GDM1 (cell line): ENCODE data around the gene UBR4.
A peak's percentile ranks its signal among the peaks of the same experiment; 100 is the strongest.
"Not testable (repeated sequence)": the region's sequence is repeated elsewhere in the genome, so short reads cannot be mapped to it uniquely, and the experiment has no call there.

Experiments used
- DNase-seq: peaks from one replicate; lab custom pipeline; 2025; lab: John Stamatoyannopoulos, UW

Gene UBR4

DNA sequence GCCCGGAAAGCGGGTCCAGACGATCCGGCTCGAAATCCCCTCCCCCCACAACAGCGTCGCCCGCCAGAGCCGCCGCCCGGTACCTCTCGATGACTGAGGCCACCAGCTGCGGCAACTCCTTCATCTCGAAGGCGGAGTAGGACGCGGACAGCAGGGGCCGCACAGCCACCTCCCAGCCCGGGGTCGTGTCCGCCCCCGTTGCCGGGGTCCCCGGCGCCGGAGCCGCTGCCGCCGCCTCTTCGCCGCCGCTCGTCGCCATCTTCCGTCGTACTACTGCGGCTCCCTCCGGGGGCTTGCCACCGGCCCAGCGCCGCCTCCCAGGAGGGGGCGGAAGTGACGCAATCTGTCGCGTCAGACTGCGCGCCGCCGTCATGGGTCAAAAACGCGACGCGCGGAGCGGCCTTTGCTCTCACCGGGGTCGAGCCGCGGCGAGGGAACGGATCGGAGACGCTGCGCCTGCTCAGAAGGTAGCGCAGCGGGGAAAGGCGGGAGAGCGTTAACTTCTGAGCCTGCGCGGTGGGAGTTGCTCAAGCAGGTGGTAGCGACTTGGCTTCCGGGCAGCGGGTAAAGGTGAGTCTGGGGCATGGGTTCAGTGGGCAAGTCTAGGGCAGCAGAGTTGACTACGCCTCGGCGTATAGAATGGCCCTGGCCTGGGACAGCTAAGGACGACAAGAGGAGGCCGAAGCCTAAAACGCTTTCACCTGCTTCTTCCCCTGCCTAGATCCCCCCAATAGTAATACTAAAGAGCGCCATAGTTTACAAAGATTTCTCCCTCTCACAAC lies at the start of gene UBR4:
TSS of gene UBR4 (minus strand) at position 277 of the 782 bp plus-strand sequence. CDS start at position 259, 18 bp downstream.
- DNase-seq = peak; percentile 93

DNA sequence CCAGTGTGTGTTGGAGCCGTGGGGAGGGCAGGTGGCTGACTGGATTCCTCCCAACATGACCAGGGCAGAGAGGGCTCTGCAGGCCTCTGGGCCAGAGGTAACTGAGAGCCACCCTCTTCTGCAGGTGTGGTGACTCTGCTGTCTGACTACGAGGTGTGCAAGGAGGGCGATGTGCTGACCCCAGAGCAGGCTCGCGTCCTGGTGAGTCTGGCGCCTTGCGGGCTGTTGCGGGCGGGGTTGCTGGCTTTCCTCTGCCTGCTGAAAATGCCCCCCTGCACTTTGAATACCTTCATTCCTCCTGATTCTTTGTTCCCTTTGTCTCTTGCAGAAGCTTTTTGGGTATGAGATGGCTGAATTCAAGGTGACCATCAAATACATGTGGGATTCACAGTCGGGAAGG lies 48.3 kb upstream of the UBR4 start:
- no peak for DNase-seq

DNA sequence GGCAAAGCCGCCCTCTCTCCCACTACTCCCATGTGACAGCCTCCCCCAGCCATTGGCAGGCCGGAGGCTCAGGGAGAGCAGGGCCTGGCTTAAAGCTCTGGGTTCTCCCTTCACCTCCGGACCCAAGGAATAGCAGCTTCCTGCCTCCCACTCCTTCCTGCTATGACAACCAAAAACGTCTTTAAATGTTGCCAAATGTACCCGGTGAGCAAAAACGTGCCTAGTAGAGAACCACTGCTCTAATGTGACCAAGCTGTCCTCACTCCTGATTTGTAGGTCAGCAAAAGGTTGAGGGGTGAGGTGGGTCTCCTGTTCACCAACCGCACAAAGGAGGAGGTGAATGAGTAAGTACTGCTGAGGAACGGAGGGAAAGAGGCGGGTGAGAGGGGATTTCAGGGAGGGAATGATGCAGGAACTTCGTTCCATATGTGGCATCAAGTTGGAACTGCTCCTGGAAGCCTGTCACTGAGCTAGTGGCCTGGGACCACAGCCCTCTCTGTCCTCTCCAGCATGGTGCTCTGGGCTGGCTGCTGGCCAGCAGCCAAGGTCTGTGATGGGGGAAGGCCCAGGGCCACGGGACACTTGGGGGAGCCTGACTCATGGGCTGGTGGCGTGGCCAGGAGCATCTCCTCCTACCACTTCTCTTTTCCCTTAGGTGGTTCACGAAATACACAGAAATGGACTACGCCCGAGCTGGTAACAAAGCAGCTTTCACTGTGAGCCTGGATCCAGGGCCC lies 47.3 kb upstream of the UBR4 start:
- DNase-seq = no peak

DNA sequence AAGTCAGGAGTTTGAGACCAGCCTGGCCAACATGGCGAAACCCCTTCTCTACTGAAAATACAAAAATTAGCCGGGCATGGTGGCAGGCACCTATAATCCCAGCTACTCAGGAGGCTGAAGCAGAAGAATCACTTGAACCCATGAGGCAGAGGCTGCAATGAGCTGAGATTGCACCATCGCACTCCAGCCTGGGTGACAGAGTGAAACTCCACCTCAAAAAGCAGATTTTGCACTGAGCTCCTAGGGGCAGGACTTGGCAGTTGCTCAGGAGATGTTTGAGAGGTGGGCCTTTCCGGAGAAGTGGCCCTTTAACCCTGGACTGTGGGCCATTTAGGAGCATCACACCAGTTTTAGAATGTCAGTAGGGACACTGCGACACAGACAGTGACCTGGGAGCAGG lies 46.2 kb upstream of the UBR4 start:
- DNase-seq = not testable (repeated sequence)

DNA sequence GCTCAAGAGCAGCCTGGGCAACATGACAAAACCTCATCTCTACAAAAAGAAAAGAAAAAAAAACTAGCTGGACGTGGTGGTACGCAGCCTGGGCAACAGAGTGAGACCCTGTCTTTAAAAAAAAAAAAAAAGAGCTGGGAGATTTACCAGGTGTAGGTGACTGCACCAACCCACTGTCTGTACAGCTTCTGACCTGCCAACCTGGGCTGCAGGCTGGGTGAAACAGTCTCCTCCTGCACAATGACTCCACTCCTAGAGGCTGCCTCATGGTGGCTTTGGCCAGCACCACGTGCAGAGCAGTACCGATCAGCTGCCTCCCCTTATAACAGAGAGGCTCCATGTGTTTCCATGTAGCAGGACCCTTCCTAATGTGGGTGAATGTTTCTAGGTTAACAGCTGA lies 45.2 kb upstream of the UBR4 start:
- no peak for DNase-seq

DNA sequence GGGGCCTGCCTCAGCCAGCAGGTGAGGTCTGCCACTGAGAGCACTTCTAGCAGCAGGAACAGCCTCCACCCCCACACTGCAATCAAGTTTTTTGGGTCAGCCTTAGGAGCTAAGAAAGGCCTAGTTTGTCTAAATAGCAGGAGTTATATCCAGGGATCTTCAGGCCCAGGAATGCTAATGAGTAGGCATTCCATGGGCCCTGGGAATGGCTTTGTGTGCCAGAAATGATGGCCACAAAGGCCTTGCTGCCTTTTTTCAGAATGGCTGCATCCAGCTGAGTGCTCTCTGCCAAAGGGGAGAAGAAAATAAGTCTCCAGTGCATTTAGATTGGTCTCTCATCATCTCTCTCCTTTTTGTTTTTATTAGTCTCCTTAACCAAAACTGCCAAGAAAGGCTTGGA lies 44.4 kb upstream of the UBR4 start:
- DNase-seq = no peak

DNA sequence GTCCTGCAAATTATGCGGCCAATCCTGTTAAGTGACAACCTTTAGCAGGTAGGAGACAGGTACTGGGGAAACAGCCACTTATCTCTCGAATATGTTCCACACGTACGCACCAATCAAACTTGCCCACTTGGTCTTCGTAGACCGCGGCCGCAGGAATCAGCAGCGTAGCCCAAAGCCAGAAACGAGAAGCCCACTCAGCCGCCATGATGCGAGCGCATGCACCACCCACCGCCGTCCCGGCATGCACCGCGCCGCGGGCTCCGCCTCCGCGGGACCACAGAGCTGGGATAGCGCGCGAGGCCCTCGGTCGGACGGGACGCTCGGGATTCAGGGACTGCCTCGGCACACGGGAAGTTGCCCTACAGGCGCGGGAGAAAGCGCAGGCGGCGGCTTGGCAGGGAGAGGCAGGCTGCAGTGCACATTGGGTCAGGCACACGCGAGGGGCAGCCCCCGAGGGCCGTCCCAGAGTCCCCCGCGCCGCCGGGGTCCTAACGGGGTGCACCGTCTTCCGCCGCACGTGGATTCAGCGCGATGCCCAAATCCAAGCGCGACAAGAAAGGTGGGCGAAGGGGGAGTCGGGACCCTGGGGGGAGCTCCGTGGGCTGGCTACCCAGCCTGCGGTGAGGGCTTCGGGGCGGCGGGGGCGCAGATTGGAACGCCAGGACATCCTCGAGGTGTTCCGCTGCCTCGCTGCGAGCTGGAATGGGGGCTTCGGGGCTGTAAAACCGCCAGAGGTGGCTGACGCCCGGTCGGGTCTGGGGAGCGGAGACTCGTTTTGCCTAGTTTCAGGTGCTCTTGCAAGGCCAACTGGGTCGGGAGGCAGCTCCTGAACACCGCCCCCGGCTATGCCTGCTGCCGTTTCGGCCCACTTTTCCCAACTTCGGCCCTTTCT lies 41.5 kb upstream of the UBR4 start, which contains the start of the genes EMC1 and MRTO4:
TSS of gene EMC1 (minus strand) at position 220 of the 892 bp plus-strand sequence. CDS start at position 205, 15 bp downstream.
TSS of gene MRTO4 (plus strand) at position 501 of the 892 bp plus-strand sequence. CDS start at position 532, 31 bp downstream.
- peak; percentile 86 for DNase-seq

DNA sequence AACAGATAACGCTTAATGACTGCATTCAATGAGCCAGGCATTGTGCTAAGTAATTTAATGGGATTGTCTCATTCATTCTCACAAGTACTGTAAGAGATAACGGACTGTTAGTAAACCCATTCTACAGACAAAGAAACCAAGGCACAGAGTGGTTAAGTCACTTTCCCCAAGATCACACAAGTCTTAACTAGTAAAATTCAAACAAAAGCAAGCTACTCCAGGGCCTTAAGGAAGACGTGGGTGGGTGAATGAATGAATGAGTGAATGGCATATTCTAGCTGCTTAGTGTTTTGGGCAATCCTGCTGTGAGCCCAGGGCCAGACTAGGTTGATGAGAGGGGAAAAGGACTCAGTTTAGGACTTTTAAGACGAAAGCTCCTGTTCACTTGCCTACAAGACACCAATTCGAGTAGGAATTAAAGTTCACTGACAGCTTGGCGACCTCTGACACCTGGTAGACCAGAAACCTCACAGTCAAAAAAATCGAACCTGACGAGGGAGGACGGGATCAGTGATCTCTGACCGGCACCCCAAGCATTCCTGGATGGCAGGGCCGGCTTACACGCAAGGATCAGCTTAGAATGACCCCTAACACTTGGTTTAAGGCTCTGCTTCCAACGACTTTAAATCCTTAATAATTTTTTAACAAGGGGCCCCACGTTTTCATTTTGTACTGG lies 40.7 kb upstream of the UBR4 start:
- no peak for DNase-seq

DNA sequence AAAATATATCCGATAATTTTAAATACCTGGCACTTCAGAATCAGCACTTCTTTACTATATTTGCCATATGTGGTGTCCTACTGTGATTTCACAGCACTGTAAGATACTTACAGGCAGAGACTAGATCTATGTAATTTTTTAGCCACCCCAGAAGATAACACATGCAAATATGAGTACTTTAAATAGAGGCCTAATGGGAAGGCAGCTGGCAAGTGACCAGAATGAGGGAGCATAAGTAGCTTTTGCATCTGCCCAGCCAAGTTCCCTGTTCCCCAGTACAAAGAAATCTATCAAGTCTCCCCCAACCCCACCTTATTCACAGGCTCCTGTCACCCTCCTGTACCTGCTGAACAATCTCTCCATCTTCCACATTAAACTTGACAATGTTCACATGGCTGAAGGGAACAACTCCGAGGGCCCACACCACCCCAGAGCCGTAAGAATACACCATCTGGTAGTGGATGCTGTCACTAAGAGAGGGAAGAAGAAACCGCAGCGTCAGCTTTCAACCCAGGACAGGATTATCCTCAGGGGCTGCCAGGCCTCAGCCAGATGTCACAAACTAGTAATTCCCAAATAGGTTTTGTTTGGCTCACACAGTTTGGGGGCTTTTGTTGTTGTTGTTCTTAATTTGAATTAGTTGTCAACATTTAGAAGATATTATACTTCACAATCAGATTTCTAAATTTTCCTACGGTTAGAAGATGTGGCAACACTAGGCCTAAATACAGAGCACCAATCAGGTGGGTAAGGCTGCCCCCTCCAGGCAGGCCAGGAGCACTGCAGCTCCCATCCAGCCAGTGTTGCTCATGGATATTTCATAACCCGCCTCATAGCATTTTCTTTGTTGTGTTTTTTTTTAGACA lies 30.8 kb upstream of the UBR4 start:
- DNase-seq = peak; percentile 2

DNA sequence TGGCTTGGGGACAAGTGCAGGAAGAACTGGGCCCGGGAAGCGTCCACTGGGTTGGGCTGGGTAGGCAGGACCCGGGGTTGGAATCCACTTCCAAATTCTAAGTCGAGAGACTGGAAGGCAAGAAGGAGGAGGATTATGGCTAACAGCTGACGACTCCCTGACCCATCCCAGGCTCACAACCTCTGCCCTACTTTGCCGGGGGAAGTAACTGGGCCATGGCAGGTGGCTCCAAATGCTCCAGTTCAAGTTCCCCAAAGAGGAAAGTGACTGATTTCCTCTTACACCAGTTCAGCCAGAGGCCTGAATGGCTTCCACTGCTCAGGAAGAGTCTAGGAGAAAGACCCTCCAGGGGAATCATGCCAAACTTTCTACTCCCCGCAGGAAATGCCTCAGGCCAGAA lies 29.8 kb upstream of the UBR4 start:
- DNase-seq = no peak

DNA sequence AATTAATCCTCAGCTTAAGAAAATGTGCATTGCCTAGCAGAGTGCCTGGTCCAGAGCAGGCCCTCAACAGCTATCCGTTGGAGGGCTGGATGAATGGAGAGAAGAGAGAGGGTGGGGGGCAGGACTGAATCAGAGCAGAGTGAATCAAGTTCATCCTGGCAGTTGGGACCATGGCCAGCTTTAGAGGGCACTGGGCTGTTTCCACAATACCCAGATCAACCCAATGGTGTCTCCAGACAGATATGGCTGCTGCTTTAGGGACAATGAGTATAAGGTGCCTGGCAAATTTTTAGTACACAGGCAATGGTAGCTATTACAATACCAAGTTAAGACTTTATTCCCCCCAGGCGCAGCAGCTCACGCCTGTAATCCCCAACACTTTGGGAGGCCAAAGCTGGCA lies 24.2 kb upstream of the UBR4 start:
- DNase-seq = no peak

DNA sequence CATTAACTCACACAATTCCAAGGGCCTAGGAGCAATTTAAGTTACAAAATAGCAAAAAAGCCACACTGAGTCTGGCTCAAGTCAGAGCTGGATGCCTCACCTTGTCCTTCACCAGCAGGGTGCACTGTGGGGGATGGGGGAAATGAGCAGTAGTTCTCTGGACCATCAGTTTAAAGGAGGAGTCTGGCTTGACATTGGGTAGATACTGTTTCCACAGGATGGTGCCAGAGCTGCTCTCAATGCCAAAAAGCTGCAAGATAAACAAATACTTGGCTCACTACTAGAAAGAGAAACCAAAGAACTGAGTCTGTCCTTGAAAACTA lies 22.4 kb upstream of the UBR4 start:
- no peak for DNase-seq

DNA sequence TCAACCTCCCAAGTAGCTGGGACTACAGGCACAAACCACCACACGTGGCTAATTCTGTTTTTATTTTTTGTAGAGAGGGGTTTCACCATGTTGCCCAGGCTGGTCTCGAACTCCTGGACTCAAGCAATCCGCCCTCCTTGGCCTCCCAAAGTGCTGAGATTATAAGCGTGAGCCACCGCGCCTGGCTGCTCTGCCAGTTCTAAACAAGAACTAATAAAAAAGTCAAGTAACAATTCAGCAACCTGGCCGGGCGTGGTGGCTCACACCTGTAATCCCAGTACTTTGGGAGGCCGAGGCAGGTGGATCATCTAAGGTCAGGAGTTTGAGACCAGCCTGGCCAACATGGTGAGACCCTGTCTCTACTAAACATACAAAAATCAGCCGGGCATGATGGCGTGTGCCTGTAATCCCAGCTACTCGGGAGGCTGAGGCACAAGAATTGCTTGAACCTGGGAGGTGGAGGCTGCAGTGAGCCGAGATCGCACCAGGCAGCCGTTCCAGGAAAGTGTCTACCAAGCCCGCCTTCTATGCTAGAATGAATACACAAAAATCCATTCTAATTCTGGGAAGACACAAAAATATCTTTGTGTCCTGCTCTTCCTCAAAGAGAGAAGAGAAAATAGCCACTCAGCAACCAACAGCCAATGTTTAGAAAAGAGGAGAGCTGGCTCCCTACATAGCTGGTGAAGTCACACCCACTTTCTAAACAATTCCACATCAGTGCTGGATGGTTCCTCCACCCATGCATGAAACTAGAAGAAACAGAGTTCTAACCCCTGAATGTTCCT lies 21.9 kb upstream of the UBR4 start:
- not testable (repeated sequence) for DNase-seq

DNA sequence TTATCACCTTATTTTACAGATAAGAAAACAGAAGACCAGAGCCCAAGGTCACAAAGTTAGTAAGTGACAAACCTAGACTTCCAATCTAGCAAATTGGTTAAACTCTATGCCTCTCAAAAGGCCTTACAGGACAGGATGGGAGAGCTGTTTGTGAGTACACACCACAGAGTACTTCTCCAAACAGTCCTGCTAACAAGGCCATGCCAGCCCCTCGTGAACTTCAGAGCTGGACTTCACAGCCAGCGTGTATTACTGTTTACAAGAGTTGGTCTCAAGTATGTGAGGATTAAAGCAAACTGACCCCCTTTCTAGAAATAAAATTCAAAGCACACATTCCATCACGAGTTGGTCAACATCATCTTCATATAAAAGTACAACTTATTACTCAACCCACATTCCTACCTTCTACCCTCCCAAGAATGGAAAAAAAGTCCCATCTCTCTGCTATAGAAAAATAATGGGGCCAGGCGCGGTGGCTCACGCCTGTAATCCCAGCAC lies 19.8 kb upstream of the UBR4 start:
- DNase-seq = no peak

DNA sequence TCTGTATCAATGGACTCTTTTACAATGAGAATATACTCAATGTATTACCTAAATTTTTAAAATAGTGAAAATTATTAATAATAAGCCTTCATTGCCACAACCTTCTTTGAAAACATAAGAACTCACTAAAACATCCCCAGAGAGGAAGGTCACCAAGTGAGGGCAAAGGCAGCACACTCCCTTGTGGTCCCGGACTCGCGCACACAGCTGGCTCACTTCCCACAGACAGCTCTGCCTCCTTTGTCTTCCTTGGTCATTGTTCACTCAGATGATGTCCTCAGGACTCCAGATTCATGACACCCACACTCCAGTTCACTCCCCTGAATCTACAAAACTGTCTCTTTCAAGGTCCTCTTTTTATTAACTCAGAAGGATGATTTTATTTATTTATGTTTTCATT lies 19.2 kb upstream of the UBR4 start:
- no peak for DNase-seq

DNA sequence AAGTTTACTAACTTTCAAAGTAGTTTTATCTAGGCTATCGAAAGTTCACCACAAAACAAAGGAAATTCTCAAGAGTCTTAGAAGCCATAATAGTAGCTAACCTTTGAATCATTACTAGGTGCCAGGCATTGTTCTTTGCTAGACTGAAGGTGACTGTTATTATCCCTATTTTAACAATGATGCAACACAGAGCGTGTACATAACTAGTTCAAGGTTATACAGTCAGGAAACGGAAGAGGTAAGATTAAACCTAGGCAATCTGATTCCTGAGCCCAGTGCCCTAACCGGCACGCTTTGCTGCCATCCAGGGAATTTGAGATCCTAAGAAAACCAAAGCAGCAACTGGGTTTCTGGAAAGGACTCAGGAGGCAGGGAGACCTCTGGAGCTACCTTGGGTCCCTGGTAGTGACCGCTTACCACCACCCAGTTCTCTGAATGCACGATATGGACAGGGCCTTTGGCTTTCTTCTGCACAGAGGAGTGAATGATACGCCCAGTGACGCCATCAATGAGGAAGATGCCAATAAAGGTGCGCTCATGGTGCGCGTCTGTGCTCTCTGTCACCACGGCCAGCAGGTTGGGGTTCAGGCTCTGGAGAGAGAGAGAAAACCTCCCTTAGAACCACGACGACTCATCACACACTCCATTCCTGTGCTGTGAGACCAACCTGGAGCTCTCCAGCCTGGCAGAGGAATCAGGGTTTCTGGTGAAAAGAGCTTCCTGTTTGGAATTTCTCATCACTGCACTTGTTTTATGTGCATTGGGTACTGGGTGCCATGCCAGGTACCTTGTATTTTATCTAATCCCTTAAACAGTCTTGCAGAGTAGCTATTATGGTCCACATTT lies 13.1 kb upstream of the UBR4 start:
- DNase-seq = no peak

DNA sequence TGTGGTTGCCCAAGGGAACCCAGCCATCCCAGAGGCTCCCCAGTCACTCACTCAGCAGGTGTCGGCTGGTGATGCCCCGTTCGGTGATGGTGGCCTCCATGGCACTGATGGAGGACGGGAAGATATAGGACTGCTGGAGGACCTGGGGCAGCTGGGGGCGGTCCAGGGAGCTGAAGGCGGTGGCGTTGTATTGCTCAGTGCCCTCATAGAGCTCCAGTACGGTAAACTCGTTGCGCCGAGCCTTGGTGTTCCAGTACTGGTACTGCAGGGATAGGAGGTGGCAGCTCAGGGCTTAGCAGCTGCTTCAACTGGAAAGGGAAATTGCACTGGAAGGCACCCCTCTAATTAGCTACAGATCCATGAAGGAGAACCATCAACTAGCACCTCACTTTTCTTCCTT lies 12.5 kb upstream of the UBR4 start:
- DNase-seq = no peak

DNA sequence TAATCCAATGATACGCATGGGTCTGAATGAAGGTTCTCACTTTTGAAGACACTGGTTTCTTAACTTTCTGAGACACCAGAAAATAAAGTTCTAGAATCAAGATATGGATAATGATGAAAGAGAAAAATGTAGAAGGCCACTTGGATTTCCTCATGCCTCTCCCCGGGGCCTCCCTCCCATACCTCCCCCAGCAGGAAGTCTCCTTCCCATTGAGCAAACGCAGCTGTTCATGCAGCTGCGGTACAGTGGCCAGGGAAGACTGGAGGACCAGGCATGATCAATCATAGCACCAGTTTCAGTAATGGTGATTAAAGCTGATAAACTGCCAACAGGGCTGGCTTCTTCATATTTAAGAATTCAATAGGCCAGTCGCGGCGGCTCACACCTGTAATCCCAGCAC lies 10.9 kb upstream of the UBR4 start:
- DNase-seq = no peak
